ENCODE data around the gene CILP2. TPM values are rescaled to one million over a fixed set of nuclear protein-coding genes. Genes with fewer than 3 reads are reported as not detected.

CILP2 gene
- polyA plus RNA-seq, 1 experiment = 0.77 TPM

GRCh38 chr19:19587771-19588170, 49.7 kb downstream of the CILP2 start:
- no peak for DNase-seq (ENCODE audit: low read depth)

GRCh38 chr19:19588546-19588945, 50.5 kb downstream of the CILP2 start:
- Histone ChIP-seq H3K4me3 (ENCODE audit: low read depth, low read length) (no peak overlapping the region), H3K27me3 (ENCODE audit: control insufficient read depth, insufficient read depth, low read length) (no peaks in the 10 kb centered on the region), H3K36me3 (ENCODE audit: control insufficient read depth, insufficient read depth, low read length) (no peaks in the 10 kb centered on the region)
- no peak for TF ChIP-seq CTCF (IDR thresholded peaks at IDR 0.05; ENCODE audit: insufficient read depth, low read depth, low read length)
- CTCF ChIA-PET = interaction anchor here (1.5 kb wide), 1 partner anchor 34 kb away, joined by 7 read pairs; no protein-coding TSS in a partner anchor
- POLR2A ChIA-PET = no interaction called here
- DNase-seq (ENCODE audit: low read depth) = no peak

More at GRCh38 chr19:19587771-19588170, 49.7 kb downstream of the CILP2 start:
- Histone ChIP-seq H3K36me3 (ENCODE audit: control insufficient read depth, insufficient read depth, low read length) (no peaks in the 10 kb centered on the region), H3K27me3 (ENCODE audit: control insufficient read depth, insufficient read depth, low read length) (no peaks in the 10 kb centered on the region), H3K4me3 (ENCODE audit: low read depth, low read length) (no peak overlapping the region)
- ChIA-PET CTCF (interaction anchor here (1.5 kb wide), 1 partner anchor 34 kb away, joined by 3 read pairs; no protein-coding TSS in a partner anchor), POLR2A (no interaction called here)
- no peak for TF ChIP-seq CTCF (IDR thresholded peaks at IDR 0.05; ENCODE audit: insufficient read depth, low read depth, low read length)

- POLR2A ChIA-PET = no interaction called here
- TF ChIP-seq CTCF (IDR thresholded peaks at IDR 0.05; ENCODE audit: insufficient read depth, low read depth, low read length) = no peak
- CTCF ChIA-PET = interaction anchor here (1.1 to 2.3 kb wide), 4 partner anchors 29 to 59 kb away, joined by 3 to 8 read pairs (median 5); no protein-coding TSS in a partner anchor
- Histone ChIP-seq H3K36me3 (ENCODE audit: control insufficient read depth, insufficient read depth, low read length) (no peaks in the 10 kb centered on the region), H3K27me3 (ENCODE audit: control insufficient read depth, insufficient read depth, low read length) (no peaks in the 10 kb centered on the region), H3K4me3 (ENCODE audit: low read depth, low read length) (no peak overlapping the region)
- peak; percentile 87 for DNase-seq (ENCODE audit: low read depth)
These were observed 53.2 kb downstream of the CILP2 start for GRCh38 chr19:19591133-19591825.

- Histone ChIP-seq H3K27me3 (ENCODE audit: control insufficient read depth, insufficient read depth, low read length) (no peaks in the 10 kb centered on the region), H3K36me3 (ENCODE audit: control insufficient read depth, insufficient read depth, low read length) (no peaks in the 10 kb centered on the region), H3K4me3 (ENCODE audit: low read depth, low read length) (no peak overlapping the region)
- no peak for TF ChIP-seq CTCF (IDR thresholded peaks at IDR 0.05; ENCODE audit: insufficient read depth, low read depth, low read length)
- ChIA-PET POLR2A (no interaction called here), CTCF (interaction anchor here (2.3 kb wide), 1 partner anchor 39 kb away, joined by 7 read pairs; no protein-coding TSS in a partner anchor)
- no peak for DNase-seq (ENCODE audit: low read depth)
These were observed 54.6 kb downstream of the CILP2 start for GRCh38 chr19:19592690-19593089.

GRCh38 chr19:19594381-19594780, 56.3 kb downstream of the CILP2 start:
- DNase-seq (ENCODE audit: low read depth) = no peak
- Histone ChIP-seq H3K36me3 (ENCODE audit: control insufficient read depth, insufficient read depth, low read length) (no peaks in the 10 kb centered on the region), H3K27me3 (ENCODE audit: control insufficient read depth, insufficient read depth, low read length) (no peaks in the 10 kb centered on the region), H3K4me3 (ENCODE audit: low read depth, low read length) (no peak overlapping the region)
- POLR2A ChIA-PET = no interaction called here
- CTCF ChIA-PET = interaction anchor here (0.7 to 2.1 kb wide), 2 partner anchors 41 to 50 kb away, joined by 4 to 7 read pairs; no protein-coding TSS in a partner anchor
- no peak for TF ChIP-seq CTCF (IDR thresholded peaks at IDR 0.05; ENCODE audit: insufficient read depth, low read depth, low read length)

Data from BJ (cell line).